ENCODE measurements around the gene PDE4C. TPM values are rescaled to one million over a fixed set of nuclear protein-coding genes. Genes with fewer than 3 reads are reported as not detected.
A peak's percentile ranks its signal among the peaks of the same experiment; 100 is the strongest.
"Not testable (repeated sequence)": the region's sequence is repeated elsewhere in the genome, so short reads cannot be mapped to it uniquely, and the experiment has no call there.

Gene PDE4C
- total RNA-seq, 2 experiments from 2014 or later: 1.4 TPM; not detected in 1

DNA sequence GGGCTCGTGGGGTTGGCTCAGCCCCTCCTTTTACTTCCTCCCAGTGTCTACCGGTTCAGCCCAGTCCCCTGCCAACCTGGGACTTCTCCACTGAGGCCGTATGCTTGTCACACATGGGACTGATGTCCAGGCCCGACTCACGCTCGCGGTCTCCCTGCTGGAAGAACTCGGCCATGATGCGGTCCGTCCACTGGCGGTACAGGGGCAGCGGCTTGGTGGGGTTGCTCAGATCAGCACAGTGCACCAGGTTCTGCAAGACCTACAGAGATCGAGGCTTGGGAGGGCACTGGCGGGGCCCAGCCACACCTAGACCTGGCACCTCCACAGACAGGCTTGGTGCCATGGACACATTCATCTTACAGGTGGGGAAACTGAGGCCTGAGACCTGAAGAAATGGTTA, 14.6 kb downstream of the PDE4C start:
- POLR2A ChIA-PET: no interaction called here
- Histone ChIP-seq H3K36me3 (ENCODE audit: insufficient read depth, low read length) (no peaks in the 10 kb centered on the region), H3K79me2 (ENCODE audit: insufficient read depth, low read depth, low read length) (no peaks in the 10 kb centered on the region), H4K20me1 (ENCODE audit: insufficient read depth, low read length) (no peaks in the 10 kb centered on the region), H3K4me1 (ENCODE audit: insufficient read depth, low read length, poor library complexity, severe bottlenecking) (peaks cover 3% of the 10 kb centered on the region), H3K9me2 (ENCODE audit: insufficient read depth, low read length) (no peaks in the 10 kb centered on the region), H3K4me3 (ENCODE audit: low read depth, low read length, poor library complexity, severe bottlenecking) (no peak overlapping the region), H3K27ac (ENCODE audit: low read depth, low read length, poor library complexity, severe bottlenecking) (no peak overlapping the region), H2AFZ (ENCODE audit: low read length) (no peak overlapping the region), H3K4me2 (ENCODE audit: low read length) (no peak overlapping the region), H3K9me3 (ENCODE audit: low read length) (no peaks in the 10 kb centered on the region)
- CTCF ChIA-PET (ENCODE audit: unreplicated experiment): no interaction called here
- no peak for DNase-seq (ENCODE audit: low spot score)
- no TSS peak for BruUV-seq (replicated peaks)
- intact Hi-C loops (cut with micrococcal nuclease; ENCODE audit: unreplicated experiment): no loop called here
- TF ChIP-seq, protein P1, sequence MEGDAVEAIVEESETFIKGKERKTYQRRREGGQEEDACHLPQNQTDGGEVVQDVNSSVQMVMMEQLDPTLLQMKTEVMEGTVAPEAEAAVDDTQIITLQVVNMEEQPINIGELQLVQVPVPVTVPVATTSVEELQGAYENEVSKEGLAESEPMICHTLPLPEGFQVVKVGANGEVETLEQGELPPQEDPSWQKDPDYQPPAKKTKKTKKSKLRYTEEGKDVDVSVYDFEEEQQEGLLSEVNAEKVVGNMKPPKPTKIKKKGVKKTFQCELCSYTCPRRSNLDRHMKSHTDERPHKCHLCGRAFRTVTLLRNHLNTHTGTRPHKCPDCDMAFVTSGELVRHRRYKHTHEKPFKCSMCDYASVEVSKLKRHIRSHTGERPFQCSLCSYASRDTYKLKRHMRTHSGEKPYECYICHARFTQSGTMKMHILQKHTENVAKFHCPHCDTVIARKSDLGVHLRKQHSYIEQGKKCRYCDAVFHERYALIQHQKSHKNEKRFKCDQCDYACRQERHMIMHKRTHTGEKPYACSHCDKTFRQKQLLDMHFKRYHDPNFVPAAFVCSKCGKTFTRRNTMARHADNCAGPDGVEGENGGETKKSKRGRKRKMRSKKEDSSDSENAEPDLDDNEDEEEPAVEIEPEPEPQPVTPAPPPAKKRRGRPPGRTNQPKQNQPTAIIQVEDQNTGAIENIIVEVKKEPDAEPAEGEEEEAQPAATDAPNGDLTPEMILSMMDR (conservative IDR thresholded peaks at IDR 0.05; ENCODE audit: low read length): no peak
- no peak for TF ChIP-seq EZH2phosphoT487 (IDR thresholded peaks at IDR 0.05; ENCODE audit: borderline replicate concordance, low read depth, low read length)

DNA sequence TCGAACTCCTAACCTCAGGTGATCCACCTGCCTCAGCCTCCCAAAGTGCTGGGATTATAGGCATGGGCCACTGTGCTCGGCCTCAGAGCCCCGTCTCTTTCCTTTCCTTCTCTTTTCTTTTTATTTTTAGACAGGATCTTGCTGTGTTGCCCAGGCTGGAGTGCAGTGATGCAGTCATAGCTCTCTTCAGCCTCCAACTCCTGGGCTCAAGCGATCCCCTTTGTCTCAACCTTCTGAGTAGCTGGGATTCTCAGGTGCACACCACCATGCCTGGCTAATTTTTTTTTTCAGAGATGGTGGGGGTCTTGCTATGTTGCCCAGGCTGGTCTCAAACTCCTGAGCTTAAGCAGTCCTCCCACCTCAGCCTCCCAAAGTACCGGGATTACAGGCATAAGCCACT, 16.3 kb downstream of the PDE4C start:
- H3K4me2 ChIP-seq (ENCODE audit: low read length); DNase-seq (ENCODE audit: low spot score); H4K20me1 ChIP-seq (ENCODE audit: insufficient read depth, low read length); H3K9me2 ChIP-seq (ENCODE audit: insufficient read depth, low read length); CTCF ChIA-PET (ENCODE audit: unreplicated experiment); H2AFZ ChIP-seq (ENCODE audit: low read length); H3K36me3 ChIP-seq (ENCODE audit: insufficient read depth, low read length); H3K9me3 ChIP-seq (ENCODE audit: low read length); intact Hi-C loops (cut with micrococcal nuclease; ENCODE audit: unreplicated experiment); H3K27ac ChIP-seq (ENCODE audit: low read depth, low read length, poor library complexity, severe bottlenecking); H3K79me2 ChIP-seq (ENCODE audit: insufficient read depth, low read depth, low read length); H3K4me3 ChIP-seq (ENCODE audit: low read depth, low read length, poor library complexity, severe bottlenecking); BruUV-seq (replicated peaks): not testable (repeated sequence)
- peaks cover 15% of the 10 kb centered on the region for H3K4me1 ChIP-seq (ENCODE audit: insufficient read depth, low read length, poor library complexity, severe bottlenecking)
- POLR2A ChIA-PET: interaction anchor here (1.0 to 1.2 kb wide), 2 partner anchors 40 to 44 kb away, joined by 4 to 5 read pairs; no protein-coding TSS in a partner anchor

DNA sequence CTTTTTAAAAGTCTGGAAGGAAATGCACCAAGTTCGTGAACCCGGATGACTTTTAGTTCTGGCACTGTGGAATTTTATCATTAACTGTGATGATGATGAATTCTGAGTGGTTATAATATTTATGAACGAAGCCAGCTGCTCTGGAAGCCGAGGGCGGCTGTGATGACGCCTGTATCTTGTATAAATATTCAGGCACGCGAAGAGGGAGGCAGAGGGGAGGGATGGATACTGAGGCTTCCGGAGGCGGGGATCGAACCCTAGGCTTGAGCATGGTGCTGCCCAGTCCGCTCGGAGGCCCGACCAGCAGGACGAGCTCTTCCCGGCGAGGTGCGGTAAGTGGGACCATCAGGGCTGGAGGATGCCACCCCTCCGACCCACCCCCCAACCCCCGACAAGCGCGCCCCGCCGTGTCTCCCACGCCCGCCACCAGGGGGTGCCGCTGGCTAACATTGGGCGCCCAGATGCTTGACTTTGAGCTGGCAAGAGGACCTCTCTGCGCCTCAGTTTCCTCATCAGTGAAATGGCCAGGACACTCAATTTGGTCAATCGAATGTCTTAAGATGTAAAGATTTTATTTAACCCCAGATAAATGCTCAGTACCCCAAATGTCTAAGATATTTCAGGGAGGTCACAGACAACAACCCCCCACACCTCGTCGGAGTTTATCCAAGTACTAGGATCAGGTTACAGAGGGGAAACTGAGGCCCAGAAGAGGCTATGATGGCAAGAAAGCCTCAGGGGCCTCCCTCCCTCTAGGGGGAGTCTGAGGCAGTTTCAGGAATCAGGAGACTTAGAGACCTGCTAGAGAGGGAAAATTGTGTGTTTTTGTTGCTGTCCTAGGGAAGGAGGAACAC, 17.9 kb downstream of the PDE4C start:
- intact Hi-C loops (cut with micrococcal nuclease; ENCODE audit: unreplicated experiment): loop anchor here (1.0 kb wide), 2 partner anchors 43 to 202 kb away; no protein-coding TSS in a partner anchor
- H3K4me1 ChIP-seq (ENCODE audit: insufficient read depth, low read length, poor library complexity, severe bottlenecking): peaks cover 15% of the 10 kb centered on the region
- H3K36me3 ChIP-seq (ENCODE audit: insufficient read depth, low read length): no peaks in the 10 kb centered on the region
- H3K4me2 ChIP-seq (ENCODE audit: low read length): no peak overlapping the region
- ChIA-PET POLR2A (interaction anchor here (0.6 to 1.3 kb wide), 2 partner anchors 45 to 51 kb away, joined by 4 read pairs; no protein-coding TSS in a partner anchor), CTCF (ENCODE audit: unreplicated experiment) (interaction anchor here (0.6 to 1.2 kb wide), 4 partner anchors 44 to 120 kb away, joined by 3 to 10 read pairs (median 5); no protein-coding TSS in a partner anchor)
- H3K4me3 ChIP-seq (ENCODE audit: low read depth, low read length, poor library complexity, severe bottlenecking): no peak overlapping the region
- H2AFZ ChIP-seq (ENCODE audit: low read length): no peak overlapping the region
- TF ChIP-seq, protein P1 (conservative IDR thresholded peaks at IDR 0.05; ENCODE audit: low read length): peak; percentile 85
- TF ChIP-seq EZH2phosphoT487 (IDR thresholded peaks at IDR 0.05; ENCODE audit: borderline replicate concordance, low read depth, low read length): no peak
- no peaks in the 10 kb centered on the region for H3K9me3 ChIP-seq (ENCODE audit: low read length)
- H4K20me1 ChIP-seq (ENCODE audit: insufficient read depth, low read length): no peaks in the 10 kb centered on the region
- no peak overlapping the region for H3K27ac ChIP-seq (ENCODE audit: low read depth, low read length, poor library complexity, severe bottlenecking)
- DNase-seq (ENCODE audit: low spot score): peak; percentile 62
- H3K9me2 ChIP-seq (ENCODE audit: insufficient read depth, low read length): no peaks in the 10 kb centered on the region
- no TSS peak for BruUV-seq (replicated peaks)
- peaks cover 11% of the 10 kb centered on the region for H3K79me2 ChIP-seq (ENCODE audit: insufficient read depth, low read depth, low read length)
